ENCODE data around the gene MSRB1. TPM values are rescaled to one million over a fixed set of nuclear protein-coding genes. Genes with fewer than 3 reads are reported as not detected.
A peak's percentile ranks its signal among the peaks of the same experiment; 100 is the strongest.

MSRB1 gene
- total and polyA plus RNA-seq, 9 of the 15 experiments (the other 6 are each of a cell fraction or from before 2014, with no cell fraction given) = 5.4 to 33.7 (median 25.7) TPM

DNA sequence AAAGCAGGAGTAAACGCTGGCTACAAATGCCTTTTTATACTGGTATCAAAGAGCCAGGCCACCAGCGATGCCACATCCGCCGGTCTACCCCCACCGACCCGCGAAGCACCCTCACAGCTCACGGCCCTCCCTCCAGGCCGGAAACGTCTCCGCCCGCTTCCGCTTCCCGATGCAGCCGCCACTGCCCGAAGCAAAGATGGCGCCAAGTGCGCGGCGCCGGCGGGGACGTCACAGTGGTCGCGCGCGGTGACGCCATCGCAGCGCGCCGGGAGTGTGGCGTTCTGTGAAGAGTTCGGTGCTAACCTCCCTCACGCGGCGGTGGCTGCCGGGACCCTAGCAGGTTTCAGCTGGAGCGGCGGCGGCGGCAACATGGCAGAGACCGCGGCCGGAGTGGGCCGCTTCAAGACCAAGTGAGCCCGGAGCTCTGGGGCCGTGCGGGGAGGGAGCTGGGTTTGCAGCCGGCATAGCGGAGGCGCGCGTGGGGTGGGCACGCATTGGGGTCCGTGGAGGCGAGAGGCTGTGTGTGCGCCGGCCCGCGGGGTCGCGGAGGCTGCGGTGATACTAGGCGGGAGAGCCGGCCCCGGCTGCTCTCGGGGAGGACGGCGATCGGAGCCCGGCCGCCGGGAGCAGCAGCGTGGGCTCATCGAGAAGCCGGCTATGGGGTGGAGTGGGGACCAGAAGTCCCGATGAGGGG lies 28.9 kb upstream of the MSRB1 start, which contains the start of gene TBL3 (continued):
- no peak; the same call in 1 of the 2 replicates for TF ChIP-seq REST (IDR thresholded peaks at IDR 0.05; ENCODE audit: borderline replicate concordance)
- peak; percentile 64; the same call in 1 of the 2 replicates for TF ChIP-seq REST (CRISPR knock-in tag; IDR thresholded peaks at IDR 0.05; ENCODE audit: low read depth)
- TF ChIP-seq RFX5 (IDR thresholded peaks at IDR 0.05; ENCODE audit: low read depth, low read length) = peak; percentile 23; the same call in 1 of the 2 replicates
- no peak for TF ChIP-seq FOXM1 (IDR thresholded peaks at IDR 0.05; ENCODE audit: low read depth)
- TF ChIP-seq FOXM1 (CRISPR knock-in tag; IDR thresholded peaks at IDR 0.05; ENCODE audit: low read depth) = 0 out of 2 replicates have a peak, but pooled peaks have one; percentile 91
- 0 out of 2 replicates have a peak, but pooled peaks have one; percentile 59 for TF ChIP-seq SREBF1 (IDR thresholded peaks at IDR 0.05; ENCODE audit: borderline replicate concordance, low read depth, low read length)
- TF ChIP-seq ZNF639 (CRISPR knock-in tag; conservative IDR thresholded peaks at IDR 0.05 in 1 of 2, IDR thresholded peaks at IDR 0.05 in 1 of 2) = peak in 1 of 2 experiments; percentile 95; a peak in 2 of 4 replicates
- no peak for TF ChIP-seq HMG20B (CRISPR knock-in tag; IDR thresholded peaks at IDR 0.05)
- peak; percentile 72 for TF ChIP-seq PML (IDR thresholded peaks at IDR 0.05; ENCODE audit: low read length)
- no peak for TF ChIP-seq PHB2 (IDR thresholded peaks at IDR 0.05; ENCODE audit: low read depth)
- peak; percentile 93 for TF ChIP-seq NBN (IDR thresholded peaks at IDR 0.05; ENCODE audit: low read depth)
- no peak for TF ChIP-seq KDM2B (CRISPR knock-in tag; IDR thresholded peaks at IDR 0.05)
- TF ChIP-seq, protein P1, sequence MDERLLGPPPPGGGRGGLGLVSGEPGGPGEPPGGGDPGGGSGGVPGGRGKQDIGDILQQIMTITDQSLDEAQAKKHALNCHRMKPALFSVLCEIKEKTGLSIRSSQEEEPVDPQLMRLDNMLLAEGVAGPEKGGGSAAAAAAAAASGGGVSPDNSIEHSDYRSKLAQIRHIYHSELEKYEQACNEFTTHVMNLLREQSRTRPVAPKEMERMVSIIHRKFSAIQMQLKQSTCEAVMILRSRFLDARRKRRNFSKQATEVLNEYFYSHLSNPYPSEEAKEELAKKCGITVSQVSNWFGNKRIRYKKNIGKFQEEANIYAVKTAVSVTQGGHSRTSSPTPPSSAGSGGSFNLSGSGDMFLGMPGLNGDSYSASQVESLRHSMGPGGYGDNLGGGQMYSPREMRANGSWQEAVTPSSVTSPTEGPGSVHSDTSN (CRISPR knock-in tag; IDR thresholded peaks at IDR 0.05; ENCODE audit: low read depth) = no peak
- TF ChIP-seq, protein P1 (tag; conservative IDR thresholded peaks at IDR 0.05; ENCODE audit: low read depth) = no peak
- peak; percentile 97 for TF ChIP-seq MYC (IDR thresholded peaks at IDR 0.05; ENCODE audit: low read depth, low read length)
- TF ChIP-seq MYC (CRISPR knock-in tag; IDR thresholded peaks at IDR 0.05; ENCODE audit: borderline replicate concordance, low read depth) = 0 out of 2 replicates have a peak, but pooled peaks have one; percentile 48
